ENCODE data around the gene CAP1. TPM values are rescaled to one million over a fixed set of nuclear protein-coding genes. Genes with fewer than 3 reads are reported as not detected.

The CAP1 gene
- polyA plus RNA-seq, 1 donor from 2014 or later = 162 TPM

DNA sequence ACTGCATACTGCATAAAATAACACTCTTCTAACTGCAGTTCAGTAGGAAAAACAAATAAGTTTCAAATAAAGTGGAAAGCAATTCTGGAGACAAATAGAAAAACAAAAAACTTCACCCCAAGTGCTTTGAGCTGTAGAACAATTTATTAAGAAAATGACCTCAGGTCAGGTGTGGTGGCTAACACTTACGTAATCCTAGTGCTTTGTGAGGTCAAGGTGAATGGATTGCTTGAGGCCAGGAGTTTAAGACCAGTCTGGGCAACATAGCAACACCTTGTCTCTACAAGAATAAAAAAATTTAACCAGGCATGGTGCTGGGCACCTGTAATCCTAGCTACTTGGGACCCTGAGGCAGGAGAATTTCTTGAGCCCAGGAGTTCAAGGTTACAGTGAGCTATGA lies 61.5 kb downstream of the CAP1 start:
- H4K20me1 ChIP-seq (ENCODE audit: insufficient read depth) = no peaks in the 10 kb centered on the region
- H3K27ac ChIP-seq (ENCODE audit: low read length) = no peak overlapping the region
- H3K79me2 ChIP-seq (replicated peaks; ENCODE audit: insufficient read depth, low read length) = no peaks in the 10 kb centered on the region
- no peak overlapping the region for H3K9ac ChIP-seq (ENCODE audit: low read length)
- H3K27me3 ChIP-seq (ENCODE audit: insufficient read depth, low read depth, low read length) = no peaks in the 10 kb centered on the region
- H3K36me3 ChIP-seq (ENCODE audit: insufficient read depth, low read length) = no peaks in the 10 kb centered on the region
- H3K4me3 ChIP-seq (ENCODE audit: low read length) = no peak overlapping the region
- H3K4me2 ChIP-seq (ENCODE audit: low read length) = no peak overlapping the region
- no peaks in the 10 kb centered on the region for H3K9me3 ChIP-seq (ENCODE audit: low read length)
- no peaks in the 10 kb centered on the region for H3K9me2 ChIP-seq (ENCODE audit: insufficient read depth, low read length)
- no peak for TF ChIP-seq EZH2 (IDR thresholded peaks at IDR 0.05; ENCODE audit: borderline replicate concordance, insufficient read depth, low read length, poor library complexity, severe bottlenecking)
- no peak for TF ChIP-seq MXI1 (conservative IDR thresholded peaks at IDR 0.05; ENCODE audit: poor library complexity, severe bottlenecking)
- no peak for TF ChIP-seq SMC3 (conservative IDR thresholded peaks at IDR 0.05; ENCODE audit: poor library complexity)
- no peak for TF ChIP-seq TAF1 (IDR thresholded peaks at IDR 0.05; ENCODE audit: low read depth)
- no peak for TF ChIP-seq EP300 (conservative IDR thresholded peaks at IDR 0.05; ENCODE audit: poor library complexity, severe bottlenecking)
- TF ChIP-seq, protein P1, sequence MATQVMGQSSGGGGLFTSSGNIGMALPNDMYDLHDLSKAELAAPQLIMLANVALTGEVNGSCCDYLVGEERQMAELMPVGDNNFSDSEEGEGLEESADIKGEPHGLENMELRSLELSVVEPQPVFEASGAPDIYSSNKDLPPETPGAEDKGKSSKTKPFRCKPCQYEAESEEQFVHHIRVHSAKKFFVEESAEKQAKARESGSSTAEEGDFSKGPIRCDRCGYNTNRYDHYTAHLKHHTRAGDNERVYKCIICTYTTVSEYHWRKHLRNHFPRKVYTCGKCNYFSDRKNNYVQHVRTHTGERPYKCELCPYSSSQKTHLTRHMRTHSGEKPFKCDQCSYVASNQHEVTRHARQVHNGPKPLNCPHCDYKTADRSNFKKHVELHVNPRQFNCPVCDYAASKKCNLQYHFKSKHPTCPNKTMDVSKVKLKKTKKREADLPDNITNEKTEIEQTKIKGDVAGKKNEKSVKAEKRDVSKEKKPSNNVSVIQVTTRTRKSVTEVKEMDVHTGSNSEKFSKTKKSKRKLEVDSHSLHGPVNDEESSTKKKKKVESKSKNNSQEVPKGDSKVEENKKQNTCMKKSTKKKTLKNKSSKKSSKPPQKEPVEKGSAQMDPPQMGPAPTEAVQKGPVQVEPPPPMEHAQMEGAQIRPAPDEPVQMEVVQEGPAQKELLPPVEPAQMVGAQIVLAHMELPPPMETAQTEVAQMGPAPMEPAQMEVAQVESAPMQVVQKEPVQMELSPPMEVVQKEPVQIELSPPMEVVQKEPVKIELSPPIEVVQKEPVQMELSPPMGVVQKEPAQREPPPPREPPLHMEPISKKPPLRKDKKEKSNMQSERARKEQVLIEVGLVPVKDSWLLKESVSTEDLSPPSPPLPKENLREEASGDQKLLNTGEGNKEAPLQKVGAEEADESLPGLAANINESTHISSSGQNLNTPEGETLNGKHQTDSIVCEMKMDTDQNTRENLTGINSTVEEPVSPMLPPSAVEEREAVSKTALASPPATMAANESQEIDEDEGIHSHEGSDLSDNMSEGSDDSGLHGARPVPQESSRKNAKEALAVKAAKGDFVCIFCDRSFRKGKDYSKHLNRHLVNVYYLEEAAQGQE (IDR thresholded peaks at IDR 0.05; ENCODE audit: borderline replicate concordance) = no peak
- TF ChIP-seq, protein P2, sequence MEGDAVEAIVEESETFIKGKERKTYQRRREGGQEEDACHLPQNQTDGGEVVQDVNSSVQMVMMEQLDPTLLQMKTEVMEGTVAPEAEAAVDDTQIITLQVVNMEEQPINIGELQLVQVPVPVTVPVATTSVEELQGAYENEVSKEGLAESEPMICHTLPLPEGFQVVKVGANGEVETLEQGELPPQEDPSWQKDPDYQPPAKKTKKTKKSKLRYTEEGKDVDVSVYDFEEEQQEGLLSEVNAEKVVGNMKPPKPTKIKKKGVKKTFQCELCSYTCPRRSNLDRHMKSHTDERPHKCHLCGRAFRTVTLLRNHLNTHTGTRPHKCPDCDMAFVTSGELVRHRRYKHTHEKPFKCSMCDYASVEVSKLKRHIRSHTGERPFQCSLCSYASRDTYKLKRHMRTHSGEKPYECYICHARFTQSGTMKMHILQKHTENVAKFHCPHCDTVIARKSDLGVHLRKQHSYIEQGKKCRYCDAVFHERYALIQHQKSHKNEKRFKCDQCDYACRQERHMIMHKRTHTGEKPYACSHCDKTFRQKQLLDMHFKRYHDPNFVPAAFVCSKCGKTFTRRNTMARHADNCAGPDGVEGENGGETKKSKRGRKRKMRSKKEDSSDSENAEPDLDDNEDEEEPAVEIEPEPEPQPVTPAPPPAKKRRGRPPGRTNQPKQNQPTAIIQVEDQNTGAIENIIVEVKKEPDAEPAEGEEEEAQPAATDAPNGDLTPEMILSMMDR (IDR thresholded peaks at IDR 0.05; ENCODE audit: poor library complexity, severe bottlenecking) = no peak
- no peak for TF ChIP-seq RAD21 (conservative IDR thresholded peaks at IDR 0.05)
- no peak for TF ChIP-seq POLR2AphosphoS5 (IDR thresholded peaks at IDR 0.05)
- H3F3A ChIP-seq (ENCODE audit: insufficient read depth, low read length, poor library complexity, severe bottlenecking) = no peaks in the 10 kb centered on the region
- H2AFZ ChIP-seq (ENCODE audit: low read depth, low read length) = no peak overlapping the region

DNA sequence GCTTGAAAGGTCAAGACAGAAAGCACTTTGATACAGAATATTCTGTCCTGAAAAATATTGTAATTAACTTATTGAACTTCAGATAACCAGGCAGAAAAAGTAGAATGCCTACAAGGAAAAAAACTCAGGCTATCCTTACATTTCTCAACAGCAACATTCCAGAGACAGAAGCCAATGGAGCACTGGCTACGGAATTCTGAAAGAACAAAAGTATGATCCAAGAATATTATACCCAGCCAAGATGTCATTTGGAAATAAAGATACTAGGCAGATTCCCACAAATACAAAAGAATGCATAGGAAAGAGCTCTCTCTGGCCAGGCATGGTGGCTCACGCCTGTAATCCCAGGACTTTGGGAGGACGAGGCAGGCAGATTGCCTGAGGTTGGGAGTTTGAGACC lies 62.4 kb downstream of the CAP1 start:
- TF ChIP-seq SMC3 (conservative IDR thresholded peaks at IDR 0.05; ENCODE audit: poor library complexity) = no peak
- TF ChIP-seq EZH2 (IDR thresholded peaks at IDR 0.05; ENCODE audit: borderline replicate concordance, insufficient read depth, low read length, poor library complexity, severe bottlenecking) = no peak
- TF ChIP-seq EP300 (conservative IDR thresholded peaks at IDR 0.05; ENCODE audit: poor library complexity, severe bottlenecking) = no peak
- TF ChIP-seq, protein P1 (IDR thresholded peaks at IDR 0.05; ENCODE audit: borderline replicate concordance) = no peak
- TF ChIP-seq TAF1 (IDR thresholded peaks at IDR 0.05; ENCODE audit: low read depth) = no peak
- H3F3A ChIP-seq (ENCODE audit: insufficient read depth, low read length, poor library complexity, severe bottlenecking) = no peaks in the 10 kb centered on the region

More for the DNA sequence above, 62.4 kb downstream of the CAP1 start:
- Histone ChIP-seq H3K27ac (ENCODE audit: low read length) (no peak overlapping the region), H3K36me3 (ENCODE audit: insufficient read depth, low read length) (no peaks in the 10 kb centered on the region), H3K9me2 (ENCODE audit: insufficient read depth, low read length) (no peaks in the 10 kb centered on the region), H3K27me3 (ENCODE audit: insufficient read depth, low read depth, low read length) (no peaks in the 10 kb centered on the region), H2AFZ (ENCODE audit: low read depth, low read length) (no peak overlapping the region), H3K4me2 (ENCODE audit: low read length) (no peak overlapping the region), H3K9me3 (ENCODE audit: low read length) (no peaks in the 10 kb centered on the region), H4K20me1 (ENCODE audit: insufficient read depth) (no peaks in the 10 kb centered on the region), H3K4me3 (ENCODE audit: low read length) (no peak overlapping the region), H3K79me2 (replicated peaks; ENCODE audit: insufficient read depth, low read length) (no peaks in the 10 kb centered on the region), H3K9ac (ENCODE audit: low read length) (no peak overlapping the region)

Measured in neural cell (in vitro differentiated cells).